Coronary artery (tissue), 2 donors: ENCODE data around the gene HEATR5B.
"Not testable (repeated sequence)": the region's sequence is repeated elsewhere in the genome, so short reads cannot be mapped to it uniquely, and the experiment has no call there.

Experiments used
- DNase-seq: peaks from one replicate; pipeline ENCODE4 v3.0.0-alpha.2; 2017; ENCODE audit warnings: low spot score
- H3K27ac ChIP-seq, 2 donors: fragments of 200-600 bp; sonication (generic); one replicate each; pipeline ENCODE4 v1.5.1; 2016 to 2019
- H3K4me3 ChIP-seq: fragments of 200-600 bp; sonication (generic); 2 replicates; pipeline ENCODE4 v1.5.1; 2016; ENCODE audit warnings: mild to moderate bottlenecking, moderate library complexity
- TF ChIP-seq, protein P1 (sequence below): fragments of 200-600 bp; sonication (generic); IDR thresholded peaks from one replicate; pipeline ENCODE4 v1.5.1; 2019; ENCODE audit warnings: antibody characterized with exemption

HEATR5B gene

DNA sequence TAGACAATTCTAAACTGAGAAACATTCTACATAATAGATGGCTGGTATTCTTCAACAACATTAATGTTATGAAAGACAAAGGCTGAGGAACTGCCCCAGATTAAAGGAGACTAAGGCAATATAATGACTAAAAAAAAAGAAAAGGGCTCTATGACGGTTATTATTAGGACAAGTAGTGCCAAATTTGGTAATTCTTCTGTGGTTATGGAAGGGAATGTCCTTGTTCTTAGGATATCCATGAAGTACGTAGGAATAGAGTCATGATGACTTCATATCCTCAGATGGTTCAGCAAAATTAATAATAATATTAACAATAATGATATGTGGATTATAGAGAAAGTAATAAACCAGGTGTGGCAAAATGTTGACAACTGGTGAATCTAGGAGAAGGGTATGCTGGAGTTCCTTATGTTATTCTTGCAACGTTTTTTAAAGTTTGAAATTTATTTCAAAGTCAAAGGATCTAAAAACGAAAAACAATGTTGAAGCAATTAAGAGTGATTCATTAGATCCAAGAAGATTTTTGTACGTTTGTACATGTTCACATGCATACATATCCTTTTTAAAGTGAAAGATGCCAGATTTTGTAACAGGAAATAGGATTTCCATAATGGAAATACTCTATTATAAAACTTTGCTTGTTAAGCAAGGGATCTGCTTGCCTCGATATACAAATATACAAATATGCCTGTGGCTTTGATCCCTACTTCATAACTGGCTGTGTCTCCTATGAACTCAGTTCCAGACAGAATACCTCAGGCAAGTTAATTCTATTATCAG lies 90.1 kb downstream of the HEATR5B start:
- no peak overlapping the region for H3K4me3 ChIP-seq
- TF ChIP-seq, protein P1, sequence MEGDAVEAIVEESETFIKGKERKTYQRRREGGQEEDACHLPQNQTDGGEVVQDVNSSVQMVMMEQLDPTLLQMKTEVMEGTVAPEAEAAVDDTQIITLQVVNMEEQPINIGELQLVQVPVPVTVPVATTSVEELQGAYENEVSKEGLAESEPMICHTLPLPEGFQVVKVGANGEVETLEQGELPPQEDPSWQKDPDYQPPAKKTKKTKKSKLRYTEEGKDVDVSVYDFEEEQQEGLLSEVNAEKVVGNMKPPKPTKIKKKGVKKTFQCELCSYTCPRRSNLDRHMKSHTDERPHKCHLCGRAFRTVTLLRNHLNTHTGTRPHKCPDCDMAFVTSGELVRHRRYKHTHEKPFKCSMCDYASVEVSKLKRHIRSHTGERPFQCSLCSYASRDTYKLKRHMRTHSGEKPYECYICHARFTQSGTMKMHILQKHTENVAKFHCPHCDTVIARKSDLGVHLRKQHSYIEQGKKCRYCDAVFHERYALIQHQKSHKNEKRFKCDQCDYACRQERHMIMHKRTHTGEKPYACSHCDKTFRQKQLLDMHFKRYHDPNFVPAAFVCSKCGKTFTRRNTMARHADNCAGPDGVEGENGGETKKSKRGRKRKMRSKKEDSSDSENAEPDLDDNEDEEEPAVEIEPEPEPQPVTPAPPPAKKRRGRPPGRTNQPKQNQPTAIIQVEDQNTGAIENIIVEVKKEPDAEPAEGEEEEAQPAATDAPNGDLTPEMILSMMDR, result no peak
- no peak overlapping the region for H3K27ac ChIP-seq
- no peak for DNase-seq

DNA sequence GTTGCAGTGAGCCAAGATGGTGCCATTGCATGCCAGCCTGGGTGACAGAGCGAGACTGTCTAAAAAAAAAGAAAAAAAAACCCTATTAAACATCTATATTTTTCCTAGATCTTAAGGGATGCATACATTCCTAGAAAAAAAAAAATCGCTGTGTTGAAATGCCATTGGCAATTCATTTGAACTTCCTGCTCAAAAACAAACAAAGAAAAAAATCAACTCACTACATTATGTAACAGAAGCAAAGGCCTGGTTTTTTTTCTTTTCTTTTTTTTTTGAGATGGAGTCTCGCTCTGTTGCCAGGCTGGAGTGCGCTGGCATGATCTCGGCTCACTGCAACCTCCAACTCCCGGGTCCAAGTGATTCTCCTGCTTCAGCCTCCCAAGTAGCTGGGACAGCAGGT lies 96.2 kb downstream of the HEATR5B start:
- TF ChIP-seq, protein P1, result no peak
- no peak overlapping the region for H3K4me3 ChIP-seq
- no peak overlapping the region for H3K27ac ChIP-seq
- DNase-seq, result no peak

DNA sequence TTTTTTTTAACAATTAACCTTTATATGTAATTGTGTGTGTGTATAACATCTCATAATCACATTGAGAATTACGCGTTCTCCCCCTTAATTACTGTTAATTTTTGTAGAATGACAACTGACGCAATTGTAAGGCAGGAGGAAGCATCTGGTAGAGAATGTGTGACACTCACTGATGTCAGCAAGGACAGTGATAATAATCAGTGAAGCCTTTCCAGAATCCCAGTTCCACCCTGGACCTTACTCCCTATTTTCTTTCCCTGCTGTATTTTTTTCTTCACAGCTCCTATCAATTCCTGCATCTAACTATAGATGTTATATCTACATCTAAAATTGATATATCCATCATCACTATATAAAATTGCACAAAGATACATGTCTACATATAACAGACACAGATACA lies 101.7 kb downstream of the HEATR5B start:
- TF ChIP-seq, protein P1, result no peak
- no peak for DNase-seq

DNA sequence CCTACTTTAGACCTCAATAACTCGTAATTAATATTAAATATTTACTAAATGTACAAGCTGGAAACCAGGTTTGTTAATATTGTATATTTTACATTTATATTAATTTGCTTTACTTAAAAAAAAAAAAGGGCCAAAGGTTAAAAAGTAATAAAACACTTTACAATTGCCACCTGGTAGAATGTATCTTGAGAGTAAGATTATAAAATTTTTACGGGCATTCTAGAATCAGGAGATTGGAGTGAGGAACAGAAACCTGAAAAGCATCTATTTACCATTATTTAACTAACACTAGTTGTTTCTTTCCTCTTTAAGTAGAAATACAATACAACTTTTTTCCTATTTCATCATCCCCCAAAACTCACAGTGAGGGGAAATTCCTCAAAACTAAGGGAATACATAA lies 102.3 kb downstream of the HEATR5B start:
- TF ChIP-seq, protein P1, result no peak
- DNase-seq, result no peak
- Histone ChIP-seq H3K27ac (no peak overlapping the region), H3K4me3 (no peak overlapping the region)

More for the DNA sequence above, 101.7 kb downstream of the HEATR5B start:
- no peak overlapping the region for H3K4me3 ChIP-seq
- no peak overlapping the region for H3K27ac ChIP-seq

DNA sequence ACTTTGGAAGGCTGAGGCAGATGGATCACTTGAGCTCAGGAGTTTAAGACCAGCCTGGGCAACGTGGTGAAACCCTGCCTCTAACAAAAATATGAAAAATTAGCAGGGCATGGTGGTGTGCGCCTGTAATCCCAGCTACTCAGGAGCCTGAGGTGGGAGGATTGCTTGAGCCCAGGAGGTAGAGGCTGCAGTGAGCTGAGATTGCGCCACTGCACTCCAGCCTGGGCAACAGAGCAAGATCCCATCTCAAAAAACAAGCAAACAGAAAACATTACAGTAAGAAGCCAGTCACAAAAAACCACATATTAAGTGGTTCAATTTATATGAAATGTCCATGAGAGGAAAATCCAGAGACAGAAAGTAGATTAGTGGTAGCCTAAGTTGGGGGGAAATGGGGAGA lies 105.2 kb downstream of the HEATR5B start:
- H3K4me3 ChIP-seq, H3K27ac ChIP-seq, DNase-seq: not testable (repeated sequence)

DNA sequence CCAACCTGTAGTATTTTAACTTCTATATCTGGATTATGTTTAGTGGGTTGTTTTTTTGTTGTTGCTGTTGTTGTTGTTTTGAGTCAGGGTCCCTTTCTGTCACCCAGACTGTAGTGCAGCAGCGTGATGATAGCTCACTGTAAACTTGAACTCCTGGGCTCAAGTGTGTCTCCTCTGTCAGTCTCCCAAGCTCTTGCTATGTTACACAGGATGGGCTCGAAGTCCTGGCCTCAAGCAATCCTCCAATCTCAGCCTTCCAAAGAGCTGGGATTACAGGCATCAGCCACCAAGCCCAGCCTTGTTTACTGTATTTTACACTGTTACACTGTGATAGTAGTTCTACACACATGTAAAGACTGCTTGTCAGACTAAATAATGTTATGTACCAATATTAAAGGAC lies 108.1 kb downstream of the HEATR5B start:
- H3K4me3 ChIP-seq, result no peak overlapping the region
- H3K27ac ChIP-seq, result no peak overlapping the region
- TF ChIP-seq, protein P1, result no peak
- no peak for DNase-seq

DNA sequence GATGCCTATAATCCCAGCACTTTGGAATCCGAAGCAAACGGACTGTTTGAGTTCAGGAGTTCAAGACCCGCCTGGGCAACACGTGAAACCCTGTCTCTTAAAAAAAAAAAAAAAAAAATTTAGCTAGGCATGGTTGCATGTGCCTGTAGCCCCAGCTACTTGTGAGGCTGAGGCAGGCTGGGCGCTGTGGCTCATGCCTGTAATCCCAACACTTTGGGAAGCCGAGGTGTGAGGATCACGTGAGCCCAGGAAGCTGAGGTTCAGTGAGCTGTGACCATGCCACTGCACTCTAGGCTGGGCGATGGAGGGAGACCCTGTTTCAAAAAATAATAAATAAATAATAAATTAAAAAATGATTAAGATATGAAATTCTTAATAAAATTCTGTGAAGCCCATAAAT lies 108.9 kb downstream of the HEATR5B start:
- no peak overlapping the region for H3K27ac ChIP-seq
- TF ChIP-seq, protein P1, result no peak
- no peak overlapping the region for H3K4me3 ChIP-seq
- DNase-seq, result no peak
